Adrenal gland (tissue), 5 donors: ENCODE results near the gene ADAMTSL3.

Source experiments
- CTCF ChIP-seq, 6 experiments: fragments of 450-650 bp in 4 of 6; fragments of 200-600 bp in 2 of 6; sonication (generic) in 1 of 6; IDR thresholded peaks; 1 replicate in 5 of 6; 2 replicates in 1 of 6; pipeline versions ENCODE4 v1.5.1 to v1.8.0; 2016 to 2021; ENCODE audit warnings: antibody characterized with exemption in 6 of 6, mild to moderate bottlenecking in 2 of 6, moderate library complexity in 1 of 6
- POLR2A ChIP-seq, 2 donors: fragments of 450-650 bp; IDR thresholded peaks; one replicate each; pipeline ENCODE4 v1.6.1; 2017; ENCODE audit warnings: antibody characterized with exemption in 2 of 2, mild to moderate bottlenecking in 2 of 2, moderate library complexity in 1 of 2
- donor health status: DM: no; HTN: no; CAD: no.

- TF ChIP-seq POLR2A (IDR thresholded peaks at IDR 0.05) (no peak), CTCF (IDR thresholded peaks at IDR 0.05) (no peak)
Observed at GRCh38 chr15:83708328-83708727, 54.4 kb downstream of the ADAMTSL3 start.
